Keratinocyte (primary cell): ENCODE measurements around the gene PRSS16. TPM values are rescaled to one million over a fixed set of nuclear protein-coding genes. Genes with fewer than 3 reads are reported as not detected.

Experiments
- DNase-seq: peaks from one replicate; pipeline ENCODE4 v3.0.0-alpha.2; 2011; ENCODE audit warnings: low read depth, missing footprints, low spot score
- FAIRE-seq: peaks from 2 replicates; lab custom pipeline; 2011; peaks lifted over from hg19 to GRCh38; lab: Jason Lieb, UNC
- H2AFZ ChIP-seq: 2 replicates; pipeline ENCODE4 v1.6.0; 2012; ENCODE audit warnings: low read length, control low read depth, inconsistent platforms; ENCODE audit not compliant: control insufficient read depth
- H3K27ac ChIP-seq: 2 replicates; pipeline ENCODE4 v1.5.1; 2011; ENCODE audit warnings: low read length; ENCODE audit not compliant: control insufficient read depth, insufficient read depth
- H3K27me3 ChIP-seq: 3 replicates; pipeline ENCODE4 v1.6.0; 2011; ENCODE audit warnings: low read length; ENCODE audit not compliant: control insufficient read depth, insufficient read depth; ENCODE audit errors: extremely low read depth
- H3K36me3 ChIP-seq, 2 experiments: 2 replicates in 1 of 2; 3 replicates in 1 of 2; pipeline ENCODE4 v1.5.1; 2011; ENCODE audit warnings: low read length in 2 of 2, mild to moderate bottlenecking in 1 of 2; ENCODE audit not compliant: control insufficient read depth in 2 of 2, insufficient read depth in 2 of 2; ENCODE audit errors: extremely low read depth in 1 of 2
- H3K4me1 ChIP-seq: 3 replicates; pipeline ENCODE4 v1.5.1; 2011; ENCODE audit warnings: low read length; ENCODE audit not compliant: control insufficient read depth, insufficient read depth; ENCODE audit errors: extremely low read depth
- H3K4me2 ChIP-seq: 3 replicates; pipeline ENCODE4 v1.6.0; 2011; ENCODE audit warnings: low read depth, low read length; ENCODE audit not compliant: control insufficient read depth, insufficient read depth; ENCODE audit errors: extremely low read depth
- H3K4me3 ChIP-seq, 3 experiments: fragments of 200-600 bp in 1 of 3; sonication (generic) in 1 of 3; 2 replicates in 2 of 3; 3 replicates in 1 of 3; pipeline ENCODE4 v1.5.1; 2011 to 2016; ENCODE audit warnings: low read length in 3 of 3, mild to moderate bottlenecking in 3 of 3, control low read depth in 2 of 3, inconsistent platforms in 1 of 3, low read depth in 1 of 3, mixed read lengths in 1 of 3, mixed run types in 1 of 3, moderate library complexity in 1 of 3; ENCODE audit not compliant: control insufficient read depth in 2 of 3, insufficient read depth in 2 of 3; ENCODE audit errors: extremely low read depth in 1 of 3
- H3K79me2 ChIP-seq: 2 replicates; pipeline ENCODE4 v1.6.0; 2012; ENCODE audit warnings: low read length; ENCODE audit not compliant: control insufficient read depth, insufficient read depth
- H3K9ac ChIP-seq: 3 replicates; pipeline ENCODE4 v1.6.0; 2011; ENCODE audit warnings: low read length; ENCODE audit not compliant: control insufficient read depth, insufficient read depth; ENCODE audit errors: extremely low read depth
- H3K9me1 ChIP-seq: 3 replicates; pipeline ENCODE4 v1.6.0; 2011; ENCODE audit warnings: low read length; ENCODE audit not compliant: control insufficient read depth, insufficient read depth; ENCODE audit errors: extremely low read depth
- H3K9me3 ChIP-seq: 2 replicates; pipeline ENCODE4 v1.5.1; 2012; ENCODE audit warnings: low read depth, low read length; ENCODE audit not compliant: control insufficient read depth
- H4K20me1 ChIP-seq: 3 replicates; pipeline ENCODE4 v1.6.0; 2011; ENCODE audit warnings: low read length; ENCODE audit not compliant: control insufficient read depth, insufficient read depth; ENCODE audit errors: extremely low read depth
- EZH2 ChIP-seq: IDR thresholded peaks from one replicate; pipeline ENCODE4 v1.6.1; 2012; ENCODE audit warnings: inconsistent platforms, mild to moderate bottlenecking, low read length, moderate library complexity
- dilution Hi-C: fragments of 300-500 bp; cut with MboI; formaldehyde crosslinking; loops from one replicate; pipeline ENCODE4 v1.7.0; 2020; ENCODE audit warnings: low sequenced_read_pairs; ENCODE audit not compliant: extremely low pct_ligation_motif_present
- polyA plus RNA-seq, 5 experiments: library from polyadenylated mRNA; depleted of rRNA in 3 of 5; stranded (reverse) in 3 of 5; stranded (forward) in 1 of 5; unstranded in 1 of 5; fragments of >200 nt; gene quantifications; 1 replicate in 1 of 5; 2 replicates in 3 of 5; 3 replicates in 1 of 5; pipeline versions ENCODE4 v1.2.1 to v1.2.3, GENCODE V29; 2011 to 2012; ENCODE audit warnings: missing spikeins in 2 of 5, low read depth in 1 of 5, low replicate concordance in 1 of 5
- TF ChIP-seq, protein P1 (sequence below), 3 experiments: IDR thresholded peaks in 1 of 3; conservative IDR thresholded peaks in 1 of 3; optimal IDR thresholded peaks in 1 of 3; 2 replicates in 2 of 3; 3 replicates in 1 of 3; pipeline versions ENCODE3 to v1.5.1; 2011; ENCODE audit warnings: low read length in 3 of 3, mild to moderate bottlenecking in 3 of 3, moderate library complexity in 2 of 3, control low read depth in 1 of 3, inconsistent platforms in 1 of 3; ENCODE audit not compliant: insufficient read depth in 2 of 3; ENCODE audit errors: extremely low read depth in 1 of 3

PRSS16 gene
- polyA plus RNA-seq, 1 donor (not counting 4 experiments of a cell fraction or from before 2014, with no cell fraction given) = 8.9 TPM

DNA sequence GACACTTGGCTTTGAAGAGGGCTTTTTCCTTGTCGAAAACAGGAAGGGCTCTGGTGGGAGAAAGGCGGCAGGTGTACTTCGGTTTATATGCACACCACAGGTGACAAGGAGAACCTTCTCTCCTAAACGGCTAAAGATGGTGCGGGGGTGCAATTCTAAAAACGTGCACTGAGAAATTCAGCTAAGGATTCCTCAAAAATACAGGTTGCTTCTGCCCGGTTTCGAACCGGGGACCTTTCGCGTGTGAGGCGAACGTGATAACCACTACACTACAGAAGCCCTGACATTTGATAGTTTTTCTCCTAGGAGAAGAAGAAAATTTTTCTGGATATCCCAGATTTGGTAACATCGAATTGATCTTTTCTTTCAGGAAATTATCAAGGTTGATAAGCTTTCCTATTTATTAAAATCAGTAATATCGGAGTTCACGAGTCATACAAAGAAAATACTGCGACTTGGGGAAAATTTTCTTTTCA is 32.6 kb downstream of the PRSS16 start:
- H3K9me3 ChIP-seq = no peaks in the 10 kb centered on the region
- FAIRE-seq (peak; percentile 53), DNase-seq (no peak)
- H3K4me1 ChIP-seq = peaks cover 7% of the 10 kb centered on the region
- no peaks in the 10 kb centered on the region for H4K20me1 ChIP-seq
- H3K4me3 ChIP-seq = peak overlapping the region; percentile 43 to 74 (median 74)
- peak overlapping the region; percentile 32 for H2AFZ ChIP-seq
- H3K27me3 ChIP-seq = peaks cover 24% of the 10 kb centered on the region
- H3K79me2 ChIP-seq = no peaks in the 10 kb centered on the region
- no peaks in the 10 kb centered on the region for H3K9me1 ChIP-seq
- dilution Hi-C loops = no loop called here
- H3K27ac ChIP-seq = no peak overlapping the region
- TF ChIP-seq, protein P1, sequence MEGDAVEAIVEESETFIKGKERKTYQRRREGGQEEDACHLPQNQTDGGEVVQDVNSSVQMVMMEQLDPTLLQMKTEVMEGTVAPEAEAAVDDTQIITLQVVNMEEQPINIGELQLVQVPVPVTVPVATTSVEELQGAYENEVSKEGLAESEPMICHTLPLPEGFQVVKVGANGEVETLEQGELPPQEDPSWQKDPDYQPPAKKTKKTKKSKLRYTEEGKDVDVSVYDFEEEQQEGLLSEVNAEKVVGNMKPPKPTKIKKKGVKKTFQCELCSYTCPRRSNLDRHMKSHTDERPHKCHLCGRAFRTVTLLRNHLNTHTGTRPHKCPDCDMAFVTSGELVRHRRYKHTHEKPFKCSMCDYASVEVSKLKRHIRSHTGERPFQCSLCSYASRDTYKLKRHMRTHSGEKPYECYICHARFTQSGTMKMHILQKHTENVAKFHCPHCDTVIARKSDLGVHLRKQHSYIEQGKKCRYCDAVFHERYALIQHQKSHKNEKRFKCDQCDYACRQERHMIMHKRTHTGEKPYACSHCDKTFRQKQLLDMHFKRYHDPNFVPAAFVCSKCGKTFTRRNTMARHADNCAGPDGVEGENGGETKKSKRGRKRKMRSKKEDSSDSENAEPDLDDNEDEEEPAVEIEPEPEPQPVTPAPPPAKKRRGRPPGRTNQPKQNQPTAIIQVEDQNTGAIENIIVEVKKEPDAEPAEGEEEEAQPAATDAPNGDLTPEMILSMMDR (optimal IDR thresholded peaks at IDR 0.05 in 1 of 3, IDR thresholded peaks at IDR 0.05 in 1 of 3, conservative IDR thresholded peaks at IDR 0.05 in 1 of 3; ENCODE audit: extremely low read depth in 1 of 3, insufficient read depth in 2 of 3, low read length in 3 of 3) = no peak
- TF ChIP-seq EZH2 = no peak
- peak overlapping the region; percentile 80 for H3K4me2 ChIP-seq
- H3K9ac ChIP-seq = peak overlapping the region; percentile 55
- H3K36me3 ChIP-seq = no peaks in the 10 kb centered on the region

DNA sequence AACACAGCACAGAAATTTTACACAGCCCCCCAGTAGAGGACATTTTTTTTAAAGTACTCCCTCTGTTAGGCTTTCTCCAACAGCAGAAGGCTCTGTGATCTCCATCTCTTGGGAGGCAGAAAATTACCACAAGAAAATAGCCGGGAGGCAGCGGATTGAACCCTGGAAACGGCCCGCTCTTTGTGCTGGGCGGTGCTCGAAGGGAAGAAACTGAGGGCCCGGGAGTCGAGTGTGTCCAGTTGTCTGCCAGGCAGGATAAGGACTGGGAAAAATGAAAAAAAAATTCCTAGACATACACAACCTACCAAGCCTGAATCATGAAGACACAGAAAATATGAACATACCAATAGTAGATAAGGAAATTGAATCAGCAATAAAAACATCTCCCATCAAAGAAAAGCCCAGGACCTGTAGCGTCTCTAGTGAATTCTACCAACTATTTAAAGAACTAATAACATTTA is 33.1 kb downstream of the PRSS16 start:
- FAIRE-seq = no peak
- DNase-seq = no peak
- Histone ChIP-seq H4K20me1 (no peaks in the 10 kb centered on the region), H3K9ac (no peak overlapping the region), H3K79me2 (no peaks in the 10 kb centered on the region), H3K9me3 (no peaks in the 10 kb centered on the region), H3K9me1 (no peaks in the 10 kb centered on the region), H3K27ac (no peak overlapping the region), H2AFZ (peak overlapping the region; percentile 32), H3K27me3 (peaks cover 24% of the 10 kb centered on the region), H3K36me3 (no peaks in the 10 kb centered on the region), H3K4me3 (peak overlapping the region; percentile 29 to 74 (median 74)), H3K4me2 (peak overlapping the region; percentile 80), H3K4me1 (peaks cover 6% of the 10 kb centered on the region)
- TF ChIP-seq, protein P1 (optimal IDR thresholded peaks at IDR 0.05 in 1 of 3, IDR thresholded peaks at IDR 0.05 in 1 of 3, conservative IDR thresholded peaks at IDR 0.05 in 1 of 3; ENCODE audit: extremely low read depth in 1 of 3, insufficient read depth in 2 of 3, low read length in 3 of 3) = no peak
- no peak for TF ChIP-seq EZH2
- dilution Hi-C loops = no loop called here
